GM21529 (cell line): ENCODE results near the gene LRRC38.

Experiments
- ATAC-seq: cut with Tn5 transposase; IDR thresholded peaks from one replicate; pipeline ENCODE4 v1.9.1; 2021; ENCODE audit not compliant: unreplicated experiment

LRRC38 gene

GRCh38 chr1:13517193-13517812 is 3.5 kb upstream of the LRRC38 start:
- no peak for ATAC-seq

GRCh38 chr1:13516606-13517005 is 2.8 kb upstream of the LRRC38 start:
- ATAC-seq = no peak

- ATAC-seq = no peak
Observed at GRCh38 chr1:13514821-13515220, 1.0 kb upstream of the LRRC38 start.

GRCh38 chr1:13513063-13513894 is 524 bp downstream of the LRRC38 start:
- no peak for ATAC-seq

- no peak for ATAC-seq
Observed at GRCh38 chr1:13512472-13512871, 1.3 kb downstream of the LRRC38 start.

- no peak for ATAC-seq
Observed at GRCh38 chr1:13510499-13510898, 3.3 kb downstream of the LRRC38 start.

GRCh38 chr1:13507075-13507474 is 6.7 kb downstream of the LRRC38 start:
- ATAC-seq = no peak

- no peak for ATAC-seq
Observed at GRCh38 chr1:13505020-13505419, 8.8 kb downstream of the LRRC38 start.

GRCh38 chr1:13500806-13501205 is 13.0 kb downstream of the LRRC38 start:
- ATAC-seq = no peak

- ATAC-seq = no peak
Observed at GRCh38 chr1:13499422-13499821, 14.4 kb downstream of the LRRC38 start.

GRCh38 chr1:13498553-13498952 is 15.2 kb downstream of the LRRC38 start:
- ATAC-seq = no peak

- no peak for ATAC-seq
Observed at GRCh38 chr1:13495186-13495585, 18.6 kb downstream of the LRRC38 start.

GRCh38 chr1:13494712-13495111 is 19.1 kb downstream of the LRRC38 start:
- no peak for ATAC-seq

- no peak for ATAC-seq
Observed at GRCh38 chr1:13494025-13494424, 19.8 kb downstream of the LRRC38 start.

GRCh38 chr1:13492711-13493110 is 21.1 kb downstream of the LRRC38 start:
- no peak for ATAC-seq

- ATAC-seq = no peak
Observed at GRCh38 chr1:13487957-13488356, 25.8 kb downstream of the LRRC38 start.

GRCh38 chr1:13487143-13487868 is 26.5 kb downstream of the LRRC38 start:
- no peak for ATAC-seq

- ATAC-seq = no peak
Observed at GRCh38 chr1:13483946-13484345, 29.9 kb downstream of the LRRC38 start.

- ATAC-seq = no peak
Observed at GRCh38 chr1:13482600-13482999, 31.2 kb downstream of the LRRC38 start.

- no peak for ATAC-seq
Observed at GRCh38 chr1:13479171-13479856, 34.5 kb downstream of the LRRC38 start.

- ATAC-seq = no peak
Observed at GRCh38 chr1:13478692-13479091, 35.1 kb downstream of the LRRC38 start.
